Activated T-cell treated with anti-CD3 and anti-CD28 coated beads, Interleukin-2, amount 50 U/mL, for 1 hour (primary cell): Measurements from ENCODE around the gene MGAT4A.

Experiments
- DNase-seq: peaks from one replicate; pipeline ENCODE4 v3.0.0-alpha.2; 2020

Gene MGAT4A

GRCh38 chr2:98650998-98651397, 79.9 kb downstream of the MGAT4A start:
- no peak for DNase-seq

- DNase-seq = no peak
These were observed 80.9 kb downstream of the MGAT4A start for GRCh38 chr2:98649992-98650375.

DNA sequence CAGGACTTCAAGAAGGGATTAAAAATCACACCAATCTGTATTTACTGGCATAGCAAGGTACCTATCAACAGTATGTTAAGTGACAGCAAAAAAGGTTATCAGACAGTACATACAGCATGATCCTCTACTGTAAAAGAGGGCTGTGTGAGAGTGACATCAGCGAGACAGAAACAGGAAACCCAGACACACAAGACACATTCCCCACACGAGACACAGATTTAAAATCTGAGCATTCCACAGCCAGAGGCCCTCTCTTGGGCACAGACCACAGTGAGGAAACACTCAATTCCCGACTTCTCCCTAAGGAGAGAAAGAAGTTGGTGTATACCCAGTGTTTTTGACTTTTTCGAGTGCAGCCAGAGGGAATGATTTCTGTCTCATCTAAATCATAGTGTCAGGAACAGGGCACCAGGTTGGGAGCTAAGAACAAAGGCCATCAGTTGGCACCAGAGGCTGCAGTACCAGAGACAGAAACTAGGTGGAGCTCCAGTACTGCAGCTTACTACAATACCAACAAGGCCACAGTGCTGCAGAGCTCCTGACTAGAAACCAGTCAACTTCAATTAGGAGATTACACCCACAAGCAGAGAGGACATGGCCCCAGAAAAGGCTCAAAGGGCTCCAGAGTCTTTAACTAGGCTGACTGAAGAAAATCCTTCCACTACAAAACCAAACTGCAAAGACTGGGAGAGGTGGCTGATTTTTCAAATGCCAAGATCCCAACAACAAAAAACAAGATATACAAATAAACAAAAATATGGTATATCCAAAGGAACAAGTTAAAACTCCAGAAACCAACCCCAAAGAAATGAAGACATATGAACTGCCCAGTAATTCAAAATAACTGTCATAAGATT, 81.6 kb downstream of the MGAT4A start:
- DNase-seq = peak; percentile 80

GRCh38 chr2:98648451-98648850, 82.5 kb downstream of the MGAT4A start:
- DNase-seq = no peak

DNA sequence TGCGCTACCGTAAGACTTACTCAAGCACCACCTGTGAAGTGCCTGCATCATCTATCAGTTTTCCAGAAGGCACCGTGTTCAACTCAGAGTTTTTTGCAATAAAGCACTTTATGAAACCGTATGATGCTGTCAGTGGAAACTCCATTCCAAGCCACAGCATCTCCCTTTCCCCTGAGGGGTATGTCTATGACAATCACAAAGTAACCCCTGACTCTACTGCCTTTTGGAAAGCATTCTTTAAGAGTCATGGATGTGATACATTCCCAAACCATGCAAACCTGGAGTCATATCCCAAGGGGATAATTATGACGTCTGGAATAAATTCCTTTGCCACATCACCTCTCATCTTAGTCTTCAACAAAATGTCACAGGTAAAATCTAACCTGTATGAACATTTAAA, 83.3 kb downstream of the MGAT4A start:
- no peak for DNase-seq

- DNase-seq = no peak
These were observed 87.3 kb downstream of the MGAT4A start for GRCh38 chr2:98643496-98644100.

GRCh38 chr2:98637401-98638147, 93.4 kb downstream of the MGAT4A start:
- DNase-seq = peak; percentile 40

GRCh38 chr2:98634406-98635092, 96.4 kb downstream of the MGAT4A start:
- DNase-seq = peak; percentile 48

- DNase-seq = no peak
These were observed 98.6 kb downstream of the MGAT4A start for GRCh38 chr2:98632351-98632750.

GRCh38 chr2:98623657-98624056, 107.3 kb downstream of the MGAT4A start:
- no peak for DNase-seq

DNA sequence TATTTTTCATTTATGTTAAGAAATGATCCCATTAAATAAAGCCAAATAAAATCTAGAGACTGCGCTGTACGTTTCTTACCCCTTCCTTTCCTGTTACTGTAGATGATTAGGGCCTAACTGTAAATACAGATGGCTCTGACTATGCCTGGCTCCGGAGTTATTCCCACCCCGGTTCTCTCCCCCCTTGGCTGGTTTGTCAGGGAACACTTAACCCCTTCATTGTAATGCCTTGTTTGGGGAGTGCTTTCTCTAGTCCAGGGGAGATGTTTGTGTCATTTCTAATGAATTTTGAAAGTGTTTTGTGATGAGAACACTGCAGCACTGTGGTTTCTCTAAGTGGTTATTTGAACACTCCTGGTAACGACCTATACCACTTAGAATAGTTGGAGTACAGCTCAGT, 113.8 kb downstream of the MGAT4A start:
- DNase-seq = no peak

GRCh38 chr2:98615481-98615880, 115.5 kb downstream of the MGAT4A start:
- no peak for DNase-seq

DNA sequence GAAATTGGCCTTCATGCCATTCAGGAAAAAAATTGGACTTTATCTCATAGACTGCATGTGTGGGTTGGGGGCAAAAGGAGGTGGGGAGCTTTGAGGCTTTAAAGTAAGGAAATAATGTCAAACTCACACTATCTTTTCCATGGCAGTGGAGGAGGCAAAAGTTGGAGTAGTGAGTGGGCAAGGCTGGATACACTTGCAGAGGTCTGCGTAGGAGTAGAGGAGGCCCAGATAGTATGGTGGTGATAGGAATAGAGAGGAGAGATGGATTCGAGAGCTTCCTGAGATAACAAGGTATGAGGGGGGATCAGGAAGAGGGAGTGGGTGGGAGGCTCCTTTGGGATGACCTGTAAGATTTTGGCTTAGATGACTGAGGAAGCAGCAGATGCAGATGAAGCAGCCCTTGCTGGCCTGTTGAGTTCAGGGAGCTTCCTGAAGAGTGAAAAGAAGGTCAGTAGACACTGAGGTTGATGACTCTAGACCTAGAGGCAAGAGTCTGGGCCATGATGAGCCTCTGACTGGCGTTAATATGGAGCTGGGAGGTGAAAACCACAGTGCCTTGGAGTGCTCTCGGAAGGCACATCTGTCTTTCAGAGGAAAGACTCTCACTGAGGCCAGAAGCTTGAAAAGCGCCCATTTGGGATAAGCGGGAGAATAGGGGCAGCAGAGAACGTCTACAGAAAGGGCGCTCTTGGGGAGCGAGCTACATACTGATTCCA, 116.8 kb downstream of the MGAT4A start:
- no peak for DNase-seq

GRCh38 chr2:98608962-98609604, 121.8 kb downstream of the MGAT4A start:
- no peak for DNase-seq

DNA sequence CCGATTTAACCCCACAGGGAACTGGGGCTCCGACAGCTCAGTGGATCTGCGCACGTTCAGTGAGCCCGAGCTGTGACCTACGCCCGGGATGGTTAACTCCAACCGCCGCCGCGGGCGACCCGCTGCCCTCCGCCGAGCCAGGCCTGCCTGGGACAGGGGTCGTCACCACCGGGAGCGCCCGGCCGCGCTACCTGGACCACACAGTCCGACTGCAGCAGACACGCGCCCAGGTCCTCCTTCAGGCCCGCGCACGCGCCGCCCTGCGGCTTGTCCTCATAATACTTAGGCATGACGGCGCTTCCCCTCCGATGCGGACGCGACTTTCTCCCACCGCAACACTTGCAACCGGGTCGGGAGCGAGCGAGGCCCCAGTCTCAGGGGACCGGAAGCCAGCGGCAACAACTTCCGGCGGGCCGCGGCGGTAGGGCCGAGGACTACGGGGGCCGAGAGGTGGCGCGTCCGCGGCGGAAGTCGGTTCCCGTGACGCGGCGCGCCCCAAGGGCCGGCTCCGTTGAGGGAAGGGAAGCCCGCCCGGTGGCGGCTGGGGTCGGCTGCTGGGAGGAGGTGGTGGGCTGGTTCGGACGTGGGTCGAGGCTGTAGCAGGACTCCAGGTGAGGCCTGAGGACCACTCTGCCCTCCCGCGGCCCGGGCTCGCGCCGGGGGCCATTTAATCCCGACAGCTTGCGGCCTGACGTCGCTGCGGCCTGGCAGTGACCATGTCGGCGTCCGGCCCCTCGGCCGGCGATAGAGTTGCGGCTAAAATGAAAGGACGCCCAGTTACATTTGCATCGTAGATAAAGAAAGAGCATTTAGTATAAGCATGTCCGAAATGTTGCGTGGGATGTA, 122.6 kb downstream of the MGAT4A start, which contains the start of the genes COA5 and UNC50:
Gene COA5, minus strand, starts transcription at position 397 of the 846 bp plus-strand sequence. Its CDS starts 107 bp downstream, at position 290.
Gene UNC50, plus strand, starts transcription at position 474 of the 846 bp plus-strand sequence. CDS start 1,171 bp downstream, outside the sequence.
- DNase-seq = peak; percentile 88

DNA sequence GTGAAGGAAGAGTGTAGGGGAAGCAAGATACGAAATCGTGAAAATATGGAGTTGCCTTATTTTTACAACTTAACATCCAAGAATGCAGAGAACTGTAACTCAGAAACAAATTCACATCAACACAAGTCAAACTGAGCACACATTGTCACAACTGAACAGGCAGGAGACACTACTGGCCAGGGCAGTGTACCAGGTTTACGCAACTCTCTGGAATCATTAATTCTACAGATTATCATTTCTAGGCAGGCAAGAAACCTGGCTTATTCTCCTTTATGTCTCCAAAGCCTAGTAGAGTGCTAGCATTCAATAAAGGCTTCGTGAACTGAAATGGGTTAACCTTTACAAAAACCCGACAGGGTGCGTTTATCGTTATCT, 123.2 kb downstream of the MGAT4A start:
- no peak for DNase-seq

DNA sequence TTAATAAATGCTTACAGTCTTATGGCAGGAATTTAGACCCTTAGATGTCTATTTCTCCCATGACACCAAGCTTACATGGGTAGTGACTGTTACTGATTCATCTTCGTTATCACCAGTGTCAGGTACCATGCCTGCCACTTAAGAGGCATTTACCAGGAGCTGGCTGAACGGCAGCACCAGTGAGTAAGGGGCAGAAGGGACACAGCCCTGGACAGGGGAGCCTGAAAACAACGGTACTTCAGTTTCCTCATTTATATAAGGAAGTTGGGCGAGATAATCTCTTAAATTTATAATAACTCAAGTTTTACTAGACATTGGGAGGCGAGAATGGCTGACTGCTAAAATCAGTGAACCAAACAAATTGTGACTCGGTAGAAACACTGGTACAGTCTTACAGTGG, 123.8 kb downstream of the MGAT4A start:
- no peak for DNase-seq

- no peak for DNase-seq
These were observed 124.5 kb downstream of the MGAT4A start for GRCh38 chr2:98606431-98606830.

DNA sequence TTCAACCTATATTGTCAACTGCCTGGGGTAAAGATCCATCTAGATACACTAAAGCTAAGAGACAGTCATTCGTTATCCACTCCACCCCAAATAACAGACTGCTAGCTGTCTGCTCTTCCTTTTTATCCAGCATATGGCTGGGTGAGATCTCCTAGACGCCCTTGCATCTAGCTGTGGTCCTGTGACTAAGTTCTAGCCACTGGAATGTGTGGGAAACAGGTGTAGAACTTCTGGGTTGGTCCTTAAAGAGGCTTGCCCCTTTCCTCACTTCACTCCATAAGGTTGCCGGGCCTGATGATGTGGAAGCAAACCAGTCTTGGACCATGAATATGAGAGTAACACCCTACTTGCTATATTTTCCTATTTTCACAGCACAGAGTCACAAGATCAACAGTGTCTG, 125.9 kb downstream of the MGAT4A start:
- DNase-seq = no peak

- DNase-seq = no peak
These were observed 126.4 kb downstream of the MGAT4A start for GRCh38 chr2:98604547-98604946.
